K562 (cell line): ENCODE data around the gene AHCYL2.

Experiments
- CHD1 ChIP-seq: fragments of 200-600 bp; sonication (generic); IDR thresholded peaks from one replicate; pipeline ENCODE4 v1.6.1; 2012; ENCODE audit warnings: mild to moderate bottlenecking, moderate library complexity, low read length, inconsistent platforms
- CREB3 ChIP-seq: fragments of 450-650 bp; conservative IDR thresholded peaks from 2 replicates; pipeline ENCODE4 v1.6.1; 2016; ENCODE audit warnings: missing genetic modification characterization, low read depth, mild to moderate bottlenecking, missing compliant biosample characterization, moderate library complexity
- CREB3L1 ChIP-seq: fragments of 450-650 bp; IDR thresholded peaks from 2 replicates; pipeline ENCODE4 v1.6.1; 2014; ENCODE audit warnings: low read depth, mild to moderate bottlenecking, moderate library complexity, borderline replicate concordance
- ETV6 ChIP-seq, 3 experiments: fragments of 150-350 bp in 1 of 3; sonication (generic) in 1 of 3; formaldehyde crosslinking in 1 of 3; IDR thresholded peaks; 2 replicates each; pipeline versions ENCODE4 v1.6.1 to v1.8.0; 2014 to 2022; ENCODE audit warnings: borderline replicate concordance in 2 of 3, low read depth in 2 of 3, antibody characterized with exemption in 1 of 3, low read length in 1 of 3, mild to moderate bottlenecking in 1 of 3, missing genetic modification reagents in 1 of 3
- HCFC1 ChIP-seq: IDR thresholded peaks from 2 replicates; pipeline ENCODE4 v1.6.1; 2012; ENCODE audit warnings: low read depth, low read length, improper control_type of control experiment
- PRPF4 ChIP-seq: fragments of 200-400 bp; formaldehyde crosslinking; IDR thresholded peaks from one replicate; pipeline ENCODE4 v1.6.1; 2017; ENCODE audit warnings: low read length, low read depth, mild to moderate bottlenecking; ENCODE audit not compliant: insufficient read depth, poor library complexity, severe bottlenecking
- SNIP1 ChIP-seq: fragments of 450-650 bp; IDR thresholded peaks from 2 replicates; pipeline ENCODE4 v1.7.1; 2017; ENCODE audit warnings: low read depth, mild to moderate bottlenecking
- STAG1 ChIP-seq: sonication (generic); formaldehyde crosslinking; IDR thresholded peaks from 2 replicates; pipeline ENCODE4 v1.5.0; 2020; ENCODE audit warnings: missing genetic modification reagents, borderline replicate concordance
- TARDBP ChIP-seq: fragments of 450-650 bp; IDR thresholded peaks from 2 replicates; pipeline ENCODE4 v1.6.1; 2016
- TF ChIP-seq, protein P1 (sequence below), 3 experiments: IDR thresholded peaks in 2 of 3; conservative IDR thresholded peaks in 1 of 3; 2 replicates each; pipeline ENCODE4 v1.5.1; 2011 to 2012; ENCODE audit warnings: low read length in 3 of 3, mild to moderate bottlenecking in 3 of 3, control low read depth in 2 of 3, improper control_type of control experiment in 1 of 3, inconsistent platforms in 1 of 3, low read depth in 1 of 3, mixed read lengths in 1 of 3, moderate library complexity in 1 of 3; ENCODE audit not compliant: insufficient read depth in 2 of 3

- TF ChIP-seq SNIP1 (no peak), CREB3L1 (no peak), ETV6 (IDR thresholded peaks at IDR 0.05; ENCODE audit: borderline replicate concordance in 1 of 2, low read depth in 2 of 2, low read length in 1 of 2) (no peak), ETV6 (CRISPR knock-in tag; IDR thresholded peaks at IDR 0.05; ENCODE audit: borderline replicate concordance) (no peak), PRPF4 (no peak), CHD1 (no peak), HCFC1 (no peak), STAG1 (CRISPR knock-in tag) (no peak), CREB3 (tag) (no peak), TARDBP (no peak)
- TF ChIP-seq, protein P1, sequence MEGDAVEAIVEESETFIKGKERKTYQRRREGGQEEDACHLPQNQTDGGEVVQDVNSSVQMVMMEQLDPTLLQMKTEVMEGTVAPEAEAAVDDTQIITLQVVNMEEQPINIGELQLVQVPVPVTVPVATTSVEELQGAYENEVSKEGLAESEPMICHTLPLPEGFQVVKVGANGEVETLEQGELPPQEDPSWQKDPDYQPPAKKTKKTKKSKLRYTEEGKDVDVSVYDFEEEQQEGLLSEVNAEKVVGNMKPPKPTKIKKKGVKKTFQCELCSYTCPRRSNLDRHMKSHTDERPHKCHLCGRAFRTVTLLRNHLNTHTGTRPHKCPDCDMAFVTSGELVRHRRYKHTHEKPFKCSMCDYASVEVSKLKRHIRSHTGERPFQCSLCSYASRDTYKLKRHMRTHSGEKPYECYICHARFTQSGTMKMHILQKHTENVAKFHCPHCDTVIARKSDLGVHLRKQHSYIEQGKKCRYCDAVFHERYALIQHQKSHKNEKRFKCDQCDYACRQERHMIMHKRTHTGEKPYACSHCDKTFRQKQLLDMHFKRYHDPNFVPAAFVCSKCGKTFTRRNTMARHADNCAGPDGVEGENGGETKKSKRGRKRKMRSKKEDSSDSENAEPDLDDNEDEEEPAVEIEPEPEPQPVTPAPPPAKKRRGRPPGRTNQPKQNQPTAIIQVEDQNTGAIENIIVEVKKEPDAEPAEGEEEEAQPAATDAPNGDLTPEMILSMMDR (IDR thresholded peaks at IDR 0.05 in 2 of 3, conservative IDR thresholded peaks at IDR 0.05 in 1 of 3; ENCODE audit: insufficient read depth in 2 of 3, low read depth in 1 of 3, low read length in 3 of 3), result no peak
Measured at GRCh38 chr7:129347330-129347729, 122.5 kb downstream of the AHCYL2 start.
